Tibial nerve (tissue), 4 donors: ENCODE data around the gene MPDU1. TPM values are rescaled to one million over a fixed set of nuclear protein-coding genes. Genes with fewer than 3 reads are reported as not detected.
A peak's percentile ranks its signal among the peaks of the same experiment; 100 is the strongest.

Source experiments
- DNase-seq, 2 donors: peaks; one replicate each; pipeline ENCODE4 v3.0.0-alpha.2; 2019; ENCODE audit warnings: low spot score in 2 of 2
- H3K27ac ChIP-seq, 4 donors: fragments of 200-600 bp; sonication (generic) in 3 of 4; one replicate each; pipeline ENCODE4 v1.5.1; 2017 to 2019; ENCODE audit warnings: mild to moderate bottlenecking in 1 of 4
- H3K27me3 ChIP-seq, 2 donors: fragments of 200-600 bp; sonication (generic) in 1 of 2; one replicate each; pipeline versions ENCODE4 v1.5.1 to v1.6.0; 2017 to 2019
- H3K36me3 ChIP-seq, 3 donors: fragments of 200-600 bp; sonication (generic); one replicate each; pipeline ENCODE4 v1.5.1; 2018 to 2019
- H3K4me1 ChIP-seq, 4 donors: fragments of 200-600 bp; sonication (generic) in 3 of 4; one replicate each; pipeline ENCODE4 v1.5.1; 2017 to 2019
- H3K4me3 ChIP-seq, 4 donors: fragments of 200-600 bp; sonication (generic) in 3 of 4; one replicate each; pipeline ENCODE4 v1.5.1; 2017 to 2019; ENCODE audit warnings: mild to moderate bottlenecking in 1 of 4, moderate library complexity in 1 of 4
- H3K9me3 ChIP-seq, 4 donors: fragments of 200-600 bp; sonication (generic) in 3 of 4; one replicate each; pipeline ENCODE4 v1.5.1; 2017 to 2019
- CTCF ChIP-seq, 5 experiments: fragments of 200-600 bp in 3 of 5; fragments of 450-650 bp in 2 of 5; sonication (generic) in 3 of 5; IDR thresholded peaks; one replicate each; pipeline ENCODE4 v1.5.1; 2016 to 2019; ENCODE audit warnings: antibody characterized with exemption in 5 of 5, mild to moderate bottlenecking in 3 of 5, moderate library complexity in 2 of 5
- EP300 ChIP-seq, 2 donors: sonication (generic); formaldehyde crosslinking; IDR thresholded peaks; one replicate each; pipeline ENCODE4 v1.6.1; 2017; ENCODE audit warnings: antibody characterized with exemption in 2 of 2, mild to moderate bottlenecking in 1 of 2
- POLR2A ChIP-seq, 2 donors: fragments of 450-650 bp; IDR thresholded peaks; one replicate each; pipeline ENCODE4 v1.6.1; 2017; ENCODE audit warnings: antibody characterized with exemption in 2 of 2, mild to moderate bottlenecking in 2 of 2, moderate library complexity in 2 of 2
- WGBS, 2 donors: methylation state at CpG; one replicate each; pipeline ENCODE4 v1.1.5; 2018; 5-methylcytosine and 5-hydroxymethylcytosine counted together
- total RNA-seq, 4 donors: library from RNA; depleted of rRNA; stranded (reverse); fragments of >200 nt; gene quantifications; one replicate each; pipeline ENCODE4 v1.1.0, GENCODE V29; 2016

The MPDU1 gene
- total RNA-seq, 4 donors from 2014 or later = 58.3 to 102 (median 66.2) TPM

DNA sequence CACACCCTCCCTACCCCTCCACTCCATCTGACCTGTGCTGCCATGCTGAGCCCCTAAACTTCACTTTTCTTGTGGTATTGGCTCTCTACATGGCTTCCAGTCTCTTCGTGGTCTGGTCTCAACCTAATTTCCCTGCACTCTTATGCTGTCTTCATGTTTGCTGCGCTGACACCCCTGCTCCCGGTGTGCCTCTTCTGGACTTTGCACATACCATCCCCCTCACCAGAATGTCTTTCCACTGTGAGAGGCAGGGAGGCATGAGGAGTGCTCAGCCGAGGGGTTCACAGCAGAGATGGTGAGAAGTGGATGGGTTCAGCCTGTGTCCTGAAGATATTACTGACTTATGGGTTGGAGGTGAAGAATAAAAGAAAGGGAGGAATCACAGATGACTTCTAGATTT lies 32.3 kb upstream of the MPDU1 start:
- Histone ChIP-seq H3K27ac (peak overlapping the region in 2 of 4 donors; percentile 4 to 94), H3K9me3 (no peaks in the 10 kb centered on the region), H3K27me3 (no peaks in the 10 kb centered on the region), H3K36me3 (peaks cover 0 to 24% (median 0%) of the 10 kb centered on the region in 3 donors), H3K4me3 (no peak overlapping the region), H3K4me1 (peaks cover 0 to 36% (median 9%) of the 10 kb centered on the region in 4 donors)
- 83 to 86% methylated on average over 4 of the region's 4 CpGs for WGBS, 2 donors
- DNase-seq = no peak
- TF ChIP-seq POLR2A (IDR thresholded peaks at IDR 0.05) (no peak), CTCF (IDR thresholded peaks at IDR 0.05) (no peak), EP300 (IDR thresholded peaks at IDR 0.05) (no peak)

DNA sequence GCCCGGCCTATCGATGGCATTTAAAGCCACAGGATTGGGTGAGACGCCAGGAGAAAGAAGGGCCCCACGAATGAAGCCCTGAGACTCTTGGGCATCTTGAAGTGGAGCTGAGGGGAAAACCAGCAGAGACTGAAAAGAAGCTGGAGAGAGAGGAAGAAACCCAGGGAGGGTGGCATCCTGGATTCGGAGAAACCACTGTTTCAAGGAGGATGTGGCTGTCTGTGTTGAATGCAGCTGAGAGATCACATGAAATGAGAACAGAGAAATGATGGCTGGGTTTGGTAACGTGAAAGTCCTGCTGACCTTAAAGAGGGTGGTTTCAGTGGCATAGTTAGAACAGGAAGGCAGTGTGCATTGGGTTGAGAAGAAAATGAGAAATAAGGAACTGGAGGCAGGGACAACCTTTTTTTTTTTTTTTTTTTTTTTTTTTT lies 31.0 kb upstream of the MPDU1 start:
- H3K27me3 ChIP-seq = no peaks in the 10 kb centered on the region
- WGBS, 2 donors = 67 to 74% methylated on average over 6 of the region's 6 CpGs
- peak overlapping the region in 2 of 4 donors; percentile 40 to 65 for H3K27ac ChIP-seq
- peaks cover 0 to 24% (median 0%) of the 10 kb centered on the region in 3 donors for H3K36me3 ChIP-seq
- peak in 1 of 2 donors; percentile 42 for DNase-seq
- H3K4me3 ChIP-seq = no peak overlapping the region
- H3K4me1 ChIP-seq = peaks cover 0 to 45% (median 19%) of the 10 kb centered on the region in 4 donors
- TF ChIP-seq EP300 (IDR thresholded peaks at IDR 0.05) (peak in 1 of 2 donors; percentile 47), POLR2A (IDR thresholded peaks at IDR 0.05) (no peak), CTCF (IDR thresholded peaks at IDR 0.05) (no peak)
- H3K9me3 ChIP-seq = no peaks in the 10 kb centered on the region

DNA sequence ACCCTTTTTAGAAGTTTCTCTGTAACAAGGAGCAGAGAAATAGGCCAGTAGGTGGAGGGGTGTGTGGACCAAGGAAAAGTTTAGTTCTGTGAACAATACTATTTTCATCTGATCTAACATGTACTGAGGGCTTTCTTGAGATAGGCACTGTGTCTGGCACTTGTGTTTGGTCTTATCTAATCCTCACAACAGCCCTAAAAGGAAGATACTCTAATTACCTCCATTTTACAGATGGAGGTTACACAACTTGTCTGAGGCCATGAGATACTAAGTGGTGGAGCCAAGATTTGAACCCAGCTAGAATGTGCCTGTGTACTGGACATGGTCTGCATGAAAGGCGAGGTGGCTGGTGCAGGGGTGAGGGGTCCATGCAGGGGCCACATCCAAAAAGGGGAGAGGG lies 30.3 kb upstream of the MPDU1 start:
- no peak for DNase-seq
- Histone ChIP-seq H3K27ac (peak overlapping the region in 3 of 4 donors; percentile 42 to 58 (median 43)), H3K36me3 (peaks cover 0 to 24% (median 0%) of the 10 kb centered on the region in 3 donors), H3K27me3 (no peaks in the 10 kb centered on the region), H3K4me1 (peaks cover 0 to 46% (median 25%) of the 10 kb centered on the region in 4 donors), H3K4me3 (no peak overlapping the region), H3K9me3 (no peaks in the 10 kb centered on the region)
- TF ChIP-seq POLR2A (IDR thresholded peaks at IDR 0.05) = no peak
- WGBS, 2 donors = 91 to 100% methylated on average over 1 of the region's 1 CpG

- H3K27me3 ChIP-seq = no peaks in the 10 kb centered on the region
- H3K27ac ChIP-seq = peak overlapping the region in 1 of 4 donors; percentile 8
- H3K36me3 ChIP-seq = peaks cover 0 to 23% (median 0%) of the 10 kb centered on the region in 3 donors
- DNase-seq = no peak
- no peak overlapping the region for H3K4me3 ChIP-seq
- no peaks in the 10 kb centered on the region for H3K9me3 ChIP-seq
- WGBS, 2 donors = 61% methylated on average over 10 of the region's 10 CpGs
- peaks cover 0 to 51% (median 35%) of the 10 kb centered on the region in 4 donors for H3K4me1 ChIP-seq
- TF ChIP-seq EP300 (IDR thresholded peaks at IDR 0.05) = no peak
- TF ChIP-seq POLR2A (IDR thresholded peaks at IDR 0.05) = no peak
Measured at GRCh38 chr17:7555320-7555948, 28.2 kb upstream of the MPDU1 start.

GRCh38 chr17:7556627-7557026 lies 27.0 kb upstream of the MPDU1 start:
- H3K4me3 ChIP-seq = no peak overlapping the region
- H3K27ac ChIP-seq = peak overlapping the region; percentile 92 to 94 (median 94)
- 86 to 90% methylated on average over 12 of the region's 12 CpGs for WGBS, 2 donors
- H3K36me3 ChIP-seq = peaks cover 0 to 11% (median 0%) of the 10 kb centered on the region in 3 donors
- H3K27me3 ChIP-seq = no peaks in the 10 kb centered on the region
- no peaks in the 10 kb centered on the region for H3K9me3 ChIP-seq
- H3K4me1 ChIP-seq = peaks cover 0 to 49% (median 39%) of the 10 kb centered on the region in 4 donors
- TF ChIP-seq POLR2A (IDR thresholded peaks at IDR 0.05) (no peak), EP300 (IDR thresholded peaks at IDR 0.05) (no peak), CTCF (IDR thresholded peaks at IDR 0.05) (no peak)
- DNase-seq = no peak

DNA sequence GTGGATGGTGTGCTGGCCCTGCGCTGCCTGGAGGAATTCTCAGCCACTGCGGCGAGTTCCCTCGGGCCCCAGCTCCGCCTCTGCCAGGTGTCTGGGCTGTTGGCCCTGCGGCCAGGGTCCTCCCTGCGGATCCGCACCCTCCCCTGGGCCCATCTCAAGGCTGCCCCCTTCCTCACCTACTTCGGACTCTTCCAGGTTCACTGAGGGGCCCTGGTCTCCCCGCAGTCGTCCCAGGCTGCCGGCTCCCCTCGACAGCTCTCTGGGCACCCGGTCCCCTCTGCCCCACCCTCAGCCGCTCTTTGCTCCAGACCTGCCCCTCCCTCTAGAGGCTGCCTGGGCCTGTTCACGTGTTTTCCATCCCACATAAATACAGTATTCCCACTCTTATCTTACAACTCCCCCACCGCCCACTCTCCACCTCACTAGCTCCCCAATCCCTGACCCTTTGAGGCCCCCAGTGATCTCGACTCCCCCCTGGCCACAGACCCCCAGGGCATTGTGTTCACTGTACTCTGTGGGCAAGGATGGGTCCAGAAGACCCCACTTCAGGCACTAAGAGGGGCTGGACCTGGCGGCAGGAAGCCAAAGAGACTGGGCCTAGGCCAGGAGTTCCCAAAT lies 26.4 kb upstream of the MPDU1 start:
- Histone ChIP-seq H3K36me3 (peaks cover 0 to 9% (median 0%) of the 10 kb centered on the region in 3 donors), H3K27ac (peak overlapping the region; percentile 92 to 94 (median 94)), H3K9me3 (no peaks in the 10 kb centered on the region), H3K4me1 (peaks cover 0 to 50% (median 39%) of the 10 kb centered on the region in 4 donors), H3K27me3 (no peaks in the 10 kb centered on the region), H3K4me3 (no peak overlapping the region)
- TF ChIP-seq POLR2A (IDR thresholded peaks at IDR 0.05) = no peak
- TF ChIP-seq CTCF (IDR thresholded peaks at IDR 0.05) = no peak
- no peak for TF ChIP-seq EP300 (IDR thresholded peaks at IDR 0.05)
- no peak for DNase-seq
- WGBS, 2 donors = 43 to 53% methylated on average over 19 of the region's 19 CpGs
